Measurements from ENCODE around the gene CR1L. TPM values are rescaled to one million over a fixed set of nuclear protein-coding genes. Genes with fewer than 3 reads are reported as not detected.

Gene CR1L
- total and polyA plus RNA-seq, 9 of the 15 experiments (the other 6 are each of a cell fraction or from before 2014, with no cell fraction given) = 10.1 to 74.8 (median 34.3) TPM

- TF ChIP-seq, protein P1, sequence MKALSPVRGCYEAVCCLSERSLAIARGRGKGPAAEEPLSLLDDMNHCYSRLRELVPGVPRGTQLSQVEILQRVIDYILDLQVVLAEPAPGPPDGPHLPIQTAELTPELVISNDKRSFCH (CRISPR knock-in tag; IDR thresholded peaks at IDR 0.05) = no peak
- TF ChIP-seq, protein P1 (tag; IDR thresholded peaks at IDR 0.05) = no peak
- TF ChIP-seq, protein P2, sequence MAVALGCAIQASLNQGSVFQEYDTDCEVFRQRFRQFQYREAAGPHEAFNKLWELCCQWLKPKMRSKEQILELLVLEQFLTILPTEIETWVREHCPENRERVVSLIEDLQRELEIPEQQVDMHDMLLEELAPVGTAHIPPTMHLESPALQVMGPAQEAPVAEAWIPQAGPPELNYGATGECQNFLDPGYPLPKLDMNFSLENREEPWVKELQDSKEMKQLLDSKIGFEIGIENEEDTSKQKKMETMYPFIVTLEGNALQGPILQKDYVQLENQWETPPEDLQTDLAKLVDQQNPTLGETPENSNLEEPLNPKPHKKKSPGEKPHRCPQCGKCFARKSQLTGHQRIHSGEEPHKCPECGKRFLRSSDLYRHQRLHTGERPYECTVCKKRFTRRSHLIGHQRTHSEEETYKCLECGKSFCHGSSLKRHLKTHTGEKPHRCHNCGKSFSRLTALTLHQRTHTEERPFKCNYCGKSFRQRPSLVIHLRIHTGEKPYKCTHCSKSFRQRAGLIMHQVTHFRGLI (CRISPR knock-in tag; IDR thresholded peaks at IDR 0.05) = no peak
- TF ChIP-seq HEY1 (CRISPR knock-in tag; IDR thresholded peaks at IDR 0.05; ENCODE audit: borderline replicate concordance) (no peak), GATAD2A (IDR thresholded peaks at IDR 0.05) (no peak), RAD21 (CRISPR knock-in tag; conservative IDR thresholded peaks at IDR 0.05 in 1 of 2, IDR thresholded peaks at IDR 0.05 in 1 of 2) (no peak), SRSF9 (IDR thresholded peaks at IDR 0.05; ENCODE audit: borderline replicate concordance, low read depth, low read length) (no peak), SMARCA4 (IDR thresholded peaks at IDR 0.05) (0 out of 2 replicates have a peak, but pooled peaks have one; percentile 14), TAF7 (tag; IDR thresholded peaks at IDR 0.05) (no peak), ZZZ3 (IDR thresholded peaks at IDR 0.05) (no peak), NELFE (IDR thresholded peaks at IDR 0.05; ENCODE audit: insufficient read depth, insufficient read length) (no peak), MAFK (IDR thresholded peaks at IDR 0.05; ENCODE audit: low read length) (peak; percentile 83), ZSCAN29 (IDR thresholded peaks at IDR 0.05) (no peak), CBX2 (IDR thresholded peaks at IDR 0.05; ENCODE audit: insufficient read depth, low read length, poor library complexity, severe bottlenecking) (no peak), TBP (optimal IDR thresholded peaks at IDR 0.05; ENCODE audit: low read depth, low read length) (no peak), ZBED1 (IDR thresholded peaks at IDR 0.05) (no peak)
- TF ChIP-seq, protein P3, sequence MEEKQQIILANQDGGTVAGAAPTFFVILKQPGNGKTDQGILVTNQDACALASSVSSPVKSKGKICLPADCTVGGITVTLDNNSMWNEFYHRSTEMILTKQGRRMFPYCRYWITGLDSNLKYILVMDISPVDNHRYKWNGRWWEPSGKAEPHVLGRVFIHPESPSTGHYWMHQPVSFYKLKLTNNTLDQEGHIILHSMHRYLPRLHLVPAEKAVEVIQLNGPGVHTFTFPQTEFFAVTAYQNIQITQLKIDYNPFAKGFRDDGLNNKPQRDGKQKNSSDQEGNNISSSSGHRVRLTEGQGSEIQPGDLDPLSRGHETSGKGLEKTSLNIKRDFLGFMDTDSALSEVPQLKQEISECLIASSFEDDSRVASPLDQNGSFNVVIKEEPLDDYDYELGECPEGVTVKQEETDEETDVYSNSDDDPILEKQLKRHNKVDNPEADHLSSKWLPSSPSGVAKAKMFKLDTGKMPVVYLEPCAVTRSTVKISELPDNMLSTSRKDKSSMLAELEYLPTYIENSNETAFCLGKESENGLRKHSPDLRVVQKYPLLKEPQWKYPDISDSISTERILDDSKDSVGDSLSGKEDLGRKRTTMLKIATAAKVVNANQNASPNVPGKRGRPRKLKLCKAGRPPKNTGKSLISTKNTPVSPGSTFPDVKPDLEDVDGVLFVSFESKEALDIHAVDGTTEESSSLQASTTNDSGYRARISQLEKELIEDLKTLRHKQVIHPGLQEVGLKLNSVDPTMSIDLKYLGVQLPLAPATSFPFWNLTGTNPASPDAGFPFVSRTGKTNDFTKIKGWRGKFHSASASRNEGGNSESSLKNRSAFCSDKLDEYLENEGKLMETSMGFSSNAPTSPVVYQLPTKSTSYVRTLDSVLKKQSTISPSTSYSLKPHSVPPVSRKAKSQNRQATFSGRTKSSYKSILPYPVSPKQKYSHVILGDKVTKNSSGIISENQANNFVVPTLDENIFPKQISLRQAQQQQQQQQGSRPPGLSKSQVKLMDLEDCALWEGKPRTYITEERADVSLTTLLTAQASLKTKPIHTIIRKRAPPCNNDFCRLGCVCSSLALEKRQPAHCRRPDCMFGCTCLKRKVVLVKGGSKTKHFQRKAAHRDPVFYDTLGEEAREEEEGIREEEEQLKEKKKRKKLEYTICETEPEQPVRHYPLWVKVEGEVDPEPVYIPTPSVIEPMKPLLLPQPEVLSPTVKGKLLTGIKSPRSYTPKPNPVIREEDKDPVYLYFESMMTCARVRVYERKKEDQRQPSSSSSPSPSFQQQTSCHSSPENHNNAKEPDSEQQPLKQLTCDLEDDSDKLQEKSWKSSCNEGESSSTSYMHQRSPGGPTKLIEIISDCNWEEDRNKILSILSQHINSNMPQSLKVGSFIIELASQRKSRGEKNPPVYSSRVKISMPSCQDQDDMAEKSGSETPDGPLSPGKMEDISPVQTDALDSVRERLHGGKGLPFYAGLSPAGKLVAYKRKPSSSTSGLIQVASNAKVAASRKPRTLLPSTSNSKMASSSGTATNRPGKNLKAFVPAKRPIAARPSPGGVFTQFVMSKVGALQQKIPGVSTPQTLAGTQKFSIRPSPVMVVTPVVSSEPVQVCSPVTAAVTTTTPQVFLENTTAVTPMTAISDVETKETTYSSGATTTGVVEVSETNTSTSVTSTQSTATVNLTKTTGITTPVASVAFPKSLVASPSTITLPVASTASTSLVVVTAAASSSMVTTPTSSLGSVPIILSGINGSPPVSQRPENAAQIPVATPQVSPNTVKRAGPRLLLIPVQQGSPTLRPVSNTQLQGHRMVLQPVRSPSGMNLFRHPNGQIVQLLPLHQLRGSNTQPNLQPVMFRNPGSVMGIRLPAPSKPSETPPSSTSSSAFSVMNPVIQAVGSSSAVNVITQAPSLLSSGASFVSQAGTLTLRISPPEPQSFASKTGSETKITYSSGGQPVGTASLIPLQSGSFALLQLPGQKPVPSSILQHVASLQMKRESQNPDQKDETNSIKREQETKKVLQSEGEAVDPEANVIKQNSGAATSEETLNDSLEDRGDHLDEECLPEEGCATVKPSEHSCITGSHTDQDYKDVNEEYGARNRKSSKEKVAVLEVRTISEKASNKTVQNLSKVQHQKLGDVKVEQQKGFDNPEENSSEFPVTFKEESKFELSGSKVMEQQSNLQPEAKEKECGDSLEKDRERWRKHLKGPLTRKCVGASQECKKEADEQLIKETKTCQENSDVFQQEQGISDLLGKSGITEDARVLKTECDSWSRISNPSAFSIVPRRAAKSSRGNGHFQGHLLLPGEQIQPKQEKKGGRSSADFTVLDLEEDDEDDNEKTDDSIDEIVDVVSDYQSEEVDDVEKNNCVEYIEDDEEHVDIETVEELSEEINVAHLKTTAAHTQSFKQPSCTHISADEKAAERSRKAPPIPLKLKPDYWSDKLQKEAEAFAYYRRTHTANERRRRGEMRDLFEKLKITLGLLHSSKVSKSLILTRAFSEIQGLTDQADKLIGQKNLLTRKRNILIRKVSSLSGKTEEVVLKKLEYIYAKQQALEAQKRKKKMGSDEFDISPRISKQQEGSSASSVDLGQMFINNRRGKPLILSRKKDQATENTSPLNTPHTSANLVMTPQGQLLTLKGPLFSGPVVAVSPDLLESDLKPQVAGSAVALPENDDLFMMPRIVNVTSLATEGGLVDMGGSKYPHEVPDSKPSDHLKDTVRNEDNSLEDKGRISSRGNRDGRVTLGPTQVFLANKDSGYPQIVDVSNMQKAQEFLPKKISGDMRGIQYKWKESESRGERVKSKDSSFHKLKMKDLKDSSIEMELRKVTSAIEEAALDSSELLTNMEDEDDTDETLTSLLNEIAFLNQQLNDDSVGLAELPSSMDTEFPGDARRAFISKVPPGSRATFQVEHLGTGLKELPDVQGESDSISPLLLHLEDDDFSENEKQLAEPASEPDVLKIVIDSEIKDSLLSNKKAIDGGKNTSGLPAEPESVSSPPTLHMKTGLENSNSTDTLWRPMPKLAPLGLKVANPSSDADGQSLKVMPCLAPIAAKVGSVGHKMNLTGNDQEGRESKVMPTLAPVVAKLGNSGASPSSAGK (IDR thresholded peaks at IDR 0.05) = peak; percentile 47; the same call in 1 of the 2 replicates
These were observed 26.1 kb downstream of the CR1L start (continued) for GRCh38 chr1:207670997-207671396.

All from K562 (cell line).